Fibroblast of skin of left biceps (primary cell): ENCODE data around the gene C16orf86.
A peak's percentile ranks its signal among the peaks of the same experiment; 100 is the strongest.

Experiments
- DNase-seq, 2 experiments: peaks; one replicate each; pipeline ENCODE4 v3.0.0-alpha.2; 2013; ENCODE audit warnings: low read depth in 2 of 2

C16orf86 gene

GRCh38 chr16:67666559-67667452, at the start of gene C16orf86, which contains the start of gene ENKD1:
TSS of gene C16orf86 (plus strand) at chr16:67666814. CDS start at chr16:67666971, 157 bp downstream.
TSS of gene ENKD1 (minus strand) at chr16:67666750. CDS start at chr16:67666442, 308 bp downstream.
- peak; percentile 19 to 29 for DNase-seq

- DNase-seq = no peak
Measured at GRCh38 chr16:67628216-67628615, 38.4 kb upstream of the C16orf86 start.

DNA sequence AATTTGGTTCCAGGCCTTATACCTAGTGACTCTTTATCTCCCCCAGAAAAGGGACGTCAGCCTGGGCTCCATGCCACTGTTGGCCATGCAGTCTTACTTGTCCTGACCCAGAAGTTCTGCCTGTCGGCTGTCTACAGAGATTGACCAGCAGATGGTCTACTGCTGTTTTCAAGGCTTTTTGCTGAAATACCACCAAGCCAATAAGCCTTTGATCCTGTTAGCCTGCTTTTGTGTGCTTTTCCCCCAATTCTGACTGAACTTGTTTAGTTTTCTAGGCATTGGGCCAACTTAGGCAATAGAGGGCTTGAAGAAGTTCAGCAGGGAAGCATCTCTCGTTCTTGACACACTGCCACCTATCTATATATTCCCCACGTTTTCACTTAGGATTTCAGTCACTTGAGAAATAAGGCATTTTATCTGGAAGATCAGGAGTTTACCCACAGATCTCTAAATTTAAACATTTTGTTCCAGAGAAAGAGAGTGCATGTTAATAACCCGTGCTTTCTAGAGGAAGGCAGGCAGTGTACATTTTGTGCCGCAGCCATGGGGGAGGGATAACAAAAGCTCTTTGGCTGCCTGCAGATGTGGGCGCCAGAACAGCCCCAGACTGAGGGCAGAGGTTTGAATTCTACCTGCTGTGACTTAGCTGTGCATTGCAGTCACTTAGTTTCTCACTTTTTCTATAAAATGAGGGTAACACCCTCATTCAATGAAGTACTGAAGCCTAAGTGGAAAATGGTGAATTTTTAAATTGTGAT, 34.0 kb upstream of the C16orf86 start:
- peak; percentile 24 to 25 for DNase-seq

DNA sequence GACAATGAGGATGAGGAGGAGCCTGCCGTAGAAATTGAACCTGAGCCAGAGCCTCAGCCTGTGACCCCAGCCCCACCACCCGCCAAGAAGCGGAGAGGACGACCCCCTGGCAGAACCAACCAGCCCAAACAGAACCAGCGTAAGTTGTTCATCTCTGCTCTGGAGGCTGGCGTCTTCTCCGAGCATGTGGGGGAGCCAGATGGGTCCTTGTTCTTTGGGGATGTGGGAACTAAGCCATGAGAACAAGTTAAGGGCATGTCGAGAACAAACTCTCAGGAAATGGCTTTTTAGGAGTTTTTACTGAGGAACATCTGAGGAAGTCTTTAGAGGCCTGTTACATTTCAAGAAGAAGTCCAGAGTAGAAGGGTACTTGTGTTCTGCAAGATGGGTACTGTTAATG, 29.9 kb upstream of the C16orf86 start:
- DNase-seq = no peak

DNA sequence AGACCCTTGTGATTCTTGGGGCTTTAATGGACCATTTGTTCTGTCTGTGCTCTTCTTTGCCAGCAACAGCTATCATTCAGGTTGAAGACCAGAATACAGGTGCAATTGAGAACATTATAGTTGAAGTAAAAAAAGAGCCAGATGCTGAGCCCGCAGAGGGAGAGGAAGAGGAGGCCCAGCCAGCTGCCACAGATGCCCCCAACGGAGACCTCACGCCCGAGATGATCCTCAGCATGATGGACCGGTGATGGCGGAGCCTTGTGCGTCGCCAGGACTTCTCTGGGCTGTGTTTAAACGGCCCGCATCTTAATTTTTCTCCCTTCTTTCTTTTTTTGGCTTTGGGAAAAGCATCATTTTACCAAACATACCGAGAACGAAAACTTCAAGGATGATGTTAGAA, 29.0 kb upstream of the C16orf86 start:
- DNase-seq = no peak

GRCh38 chr16:67641779-67642708, 24.6 kb upstream of the C16orf86 start:
- no peak for DNase-seq

DNA sequence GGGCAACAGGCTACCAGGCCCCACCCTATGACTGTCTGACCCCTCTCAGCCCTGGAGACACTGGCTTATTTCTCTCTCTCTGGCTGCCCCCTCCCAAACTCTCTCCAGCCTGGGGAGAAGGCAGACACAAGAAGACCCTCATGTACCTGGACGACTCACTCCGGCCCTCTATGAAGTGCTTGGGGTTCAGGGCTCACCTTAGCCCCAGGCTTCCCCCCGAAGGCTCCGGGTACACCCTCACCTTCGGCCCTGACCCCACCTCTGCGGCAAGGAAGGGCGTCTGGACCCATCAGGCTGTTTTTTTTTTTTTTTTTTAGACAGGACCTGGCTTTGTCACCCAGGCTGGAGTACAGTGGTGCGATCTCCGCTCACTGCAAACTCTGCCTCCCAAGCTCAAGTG, 22.6 kb upstream of the C16orf86 start:
- no peak for DNase-seq

- DNase-seq = no peak
Measured at GRCh38 chr16:67645397-67646121, 21.1 kb upstream of the C16orf86 start.

- DNase-seq = no peak
Measured at GRCh38 chr16:67647111-67647651, 19.4 kb upstream of the C16orf86 start.

DNA sequence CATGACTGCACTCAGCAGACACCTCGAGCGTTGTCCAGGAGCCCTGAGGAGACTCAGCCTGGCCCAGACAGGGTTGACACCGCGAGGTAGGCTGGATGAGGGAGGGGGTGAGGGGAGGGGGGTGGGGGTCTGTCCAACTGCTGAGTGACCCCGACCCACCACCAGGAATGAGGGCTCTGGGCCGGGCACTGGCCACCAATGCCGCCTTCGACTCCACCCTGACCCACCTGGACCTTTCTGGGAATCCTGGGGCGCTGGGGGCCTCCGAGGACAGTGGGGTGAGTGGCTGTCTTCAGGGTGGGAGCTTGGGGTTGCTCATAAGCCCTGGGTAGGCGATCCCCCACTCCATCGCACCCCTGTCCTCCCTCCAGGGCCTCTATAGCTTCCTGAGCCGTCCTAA, 18.9 kb upstream of the C16orf86 start:
- no peak for DNase-seq

DNA sequence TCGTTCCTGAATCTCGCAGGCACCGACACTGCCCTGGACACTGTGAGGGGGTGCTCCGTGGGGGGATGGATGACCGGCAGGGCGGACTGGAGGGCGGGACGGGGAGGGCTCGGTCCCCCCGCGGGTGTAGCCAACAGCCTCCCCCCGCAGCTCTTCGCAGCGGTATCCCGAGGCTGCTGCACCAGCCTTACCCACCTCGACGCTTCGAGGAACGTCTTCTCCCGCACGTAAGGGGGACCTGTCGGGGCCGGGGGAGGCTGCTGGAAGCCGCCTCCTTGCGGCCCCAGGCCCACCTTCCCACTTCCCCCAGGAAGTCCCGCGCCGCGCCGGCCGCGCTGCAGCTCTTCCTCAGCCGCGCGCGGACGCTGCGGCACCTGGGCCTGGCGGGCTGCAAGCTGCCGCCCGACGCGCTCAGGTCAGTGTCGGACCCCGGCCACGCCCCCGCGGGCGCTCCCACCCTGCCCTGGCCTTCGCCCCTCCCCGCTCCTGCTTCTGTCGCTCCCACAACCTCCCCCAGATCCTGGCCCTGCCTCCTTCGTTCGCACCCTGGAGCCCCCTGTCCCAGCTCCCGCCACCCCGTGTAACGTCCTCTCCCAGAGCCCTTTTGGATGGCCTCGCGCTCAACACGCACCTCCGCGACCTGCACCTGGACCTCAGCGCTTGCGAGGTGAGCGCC, 18.4 kb upstream of the C16orf86 start:
- DNase-seq = no peak

DNA sequence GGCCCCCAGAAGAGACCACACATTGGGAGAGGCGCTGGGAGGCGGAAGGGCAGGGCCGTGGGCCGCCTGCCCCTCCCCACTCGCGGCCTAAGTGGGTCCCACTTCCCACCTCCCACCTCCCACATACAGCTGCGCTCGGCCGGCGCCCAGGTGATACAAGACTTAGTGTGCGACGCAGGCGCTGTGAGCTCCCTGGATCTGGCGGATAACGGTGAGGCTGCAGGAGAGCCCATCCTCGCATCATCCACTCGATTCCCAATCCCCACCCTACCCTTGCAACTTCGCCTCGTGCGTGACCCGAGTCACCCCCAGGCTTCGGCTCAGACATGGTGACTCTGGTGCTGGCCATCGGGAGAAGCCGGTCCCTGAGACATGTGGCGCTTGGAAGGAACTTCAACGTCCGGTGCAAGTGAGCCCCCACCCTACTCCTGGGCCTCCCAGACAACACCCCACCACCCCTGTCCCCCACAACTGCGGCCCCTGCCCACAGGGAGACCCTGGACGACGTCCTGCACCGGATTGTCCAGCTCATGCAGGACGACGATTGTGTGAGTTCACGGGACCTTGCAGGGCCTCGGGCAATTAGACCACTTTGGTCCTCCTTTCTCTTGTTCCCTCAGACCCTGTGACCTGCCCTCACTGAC, 17.7 kb upstream of the C16orf86 start:
- no peak for DNase-seq

- DNase-seq = no peak
Measured at GRCh38 chr16:67649494-67649931, 17.1 kb upstream of the C16orf86 start.

DNA sequence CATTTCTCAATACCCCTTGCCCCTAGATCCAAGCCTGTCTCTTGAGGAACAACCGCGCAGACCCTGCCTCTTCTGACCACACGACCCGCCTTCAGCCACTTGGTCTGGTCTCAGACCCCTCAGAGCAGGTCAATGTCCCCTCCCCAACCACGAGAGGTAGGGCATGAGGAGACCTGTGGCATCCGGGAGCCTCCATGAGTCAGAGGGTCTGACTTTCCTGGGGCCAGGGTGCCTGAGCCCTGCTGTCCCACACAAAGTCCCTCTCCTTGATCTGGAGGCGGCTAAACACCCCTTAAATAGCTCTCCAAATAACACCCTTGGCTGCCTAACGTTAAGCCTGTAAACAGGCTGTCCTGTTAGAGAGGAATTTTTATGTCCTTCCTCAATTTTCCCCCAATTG, 16.6 kb upstream of the C16orf86 start:
- DNase-seq = no peak

- no peak for DNase-seq
Measured at GRCh38 chr16:67651039-67651438, 15.6 kb upstream of the C16orf86 start.

- DNase-seq = no peak
Measured at GRCh38 chr16:67651847-67652246, 14.8 kb upstream of the C16orf86 start.

- no peak for DNase-seq
Measured at GRCh38 chr16:67652578-67653127, 14.0 kb upstream of the C16orf86 start.

DNA sequence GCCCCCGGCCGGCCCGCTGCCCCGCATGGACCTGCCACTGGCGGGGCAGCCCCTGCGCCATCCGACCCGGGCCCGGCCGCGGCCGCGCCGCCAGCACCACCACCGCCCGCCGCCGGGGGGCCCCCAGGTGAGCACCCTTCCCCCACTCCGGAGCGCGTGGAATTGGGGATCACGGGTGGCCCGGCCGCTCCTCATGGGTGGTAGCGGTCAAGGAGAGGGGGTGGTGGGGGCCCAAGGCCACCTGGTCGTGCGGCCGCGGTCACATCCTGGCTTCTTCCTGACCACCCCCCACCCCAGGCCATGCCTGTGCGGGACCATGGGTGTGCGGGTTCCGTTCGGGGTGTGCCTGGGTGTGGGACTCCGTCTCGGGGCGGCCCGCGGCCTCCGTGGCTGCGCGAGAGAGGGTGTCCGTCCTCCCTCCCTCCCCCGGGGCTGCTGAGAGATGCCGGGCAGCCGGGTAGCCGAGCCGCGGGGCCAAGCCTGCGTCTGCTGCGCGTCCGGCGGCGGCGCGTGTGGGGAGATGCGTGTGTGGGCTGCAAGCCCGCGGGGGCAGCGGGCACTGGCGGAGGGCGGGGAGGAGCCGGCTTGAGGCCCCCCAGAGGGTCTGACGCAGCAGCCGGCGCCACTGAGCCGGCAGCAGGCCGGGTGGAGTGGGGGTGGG, 13.4 kb upstream of the C16orf86 start:
- DNase-seq = no peak
